Psoas muscle (tissue), 8 donors: ENCODE data around the gene SPSB2. TPM values are rescaled to one million over a fixed set of nuclear protein-coding genes. Genes with fewer than 3 reads are reported as not detected.

ENCODE experiments used
- ATAC-seq, 4 donors: fragments of 200-7000 bp; cut with Tn5 transposase; one replicate each; pipeline ENCODE4 v1.9.1; 2020; ENCODE audit warnings: moderate library complexity in 3 of 4, mild to moderate bottlenecking in 2 of 4
- DNase-seq, 2 donors: peaks; one replicate each; pipeline ENCODE4 v3.0.0-alpha.2; 2020
- H3K27ac ChIP-seq: fragments of 200-600 bp; one replicate; pipeline ENCODE4 v1.8.0; 2022
- H3K27me3 ChIP-seq, 3 donors: fragments of 200-600 bp in 1 of 3; one replicate each; pipeline versions ENCODE4 v1.6.1 to v1.8.0; 2013 to 2022; ENCODE audit warnings: low read length in 2 of 3, mild to moderate bottlenecking in 2 of 3, moderate library complexity in 1 of 3; ENCODE audit not compliant: insufficient read depth in 3 of 3
- H3K36me3 ChIP-seq, 2 donors: fragments of 200-600 bp in 1 of 2; one replicate each; pipeline versions ENCODE4 v1.6.1 to v1.8.0; 2013 to 2022; ENCODE audit warnings: low read depth in 1 of 2, mild to moderate bottlenecking in 1 of 2, moderate library complexity in 1 of 2; ENCODE audit not compliant: insufficient read depth in 1 of 2
- H3K4me1 ChIP-seq: fragments of 200-600 bp; one replicate; pipeline ENCODE4 v1.8.0; 2022
- H3K4me3 ChIP-seq: fragments of 200-600 bp; one replicate; pipeline ENCODE4 v1.8.0; 2022; ENCODE audit warnings: mild to moderate bottlenecking
- H3K9me3 ChIP-seq: fragments of 200-600 bp; one replicate; pipeline ENCODE4 v1.8.0; 2022
- CTCF ChIP-seq: fragments of 200-600 bp; IDR thresholded peaks from one replicate; pipeline ENCODE4 v1.8.0; 2022; ENCODE audit warnings: antibody characterized with exemption
- WGBS, 3 donors: extraction: QIAGEN DNeasy Blood & Tissue Kit; methylation state at CpG; one replicate each; pipeline versions ENCODE4 v1.1.6 to v1.1.7; 2013; 5-methylcytosine and 5-hydroxymethylcytosine counted together
- intact Hi-C, 2 donors: fragments of 100-400 bp; cut with DNase I; formaldehyde crosslinking; loops; one replicate each; pipeline versions ENCODE4 v1.11.0 to v1.14.2; 2022
- polyA plus RNA-seq, 3 donors: library from polyadenylated mRNA; stranded (reverse); fragments of 200-250 nt; gene quantifications; one replicate each; pipeline ENCODE4 v1.2.3, GENCODE V29; 2013
- total RNA-seq, 4 donors: library from RNA; stranded (reverse); fragmentation: NEBNext Ultra II Directional in 2 of 4; extraction: Animal tissue kit (Norgen Biotek cat#: 25700) in 2 of 4; gene quantifications; one replicate each; pipeline versions ENCODE4 v1.2.1 to v1.2.4, GENCODE V29; 2021 to 2023
- donor health status: healthy with polysubstance abuse.
- donor health status: DM: no; HTN: no; CAD: no; lungs with moderate emphysema.
- donor health status: Bipolar disorder and iron deficiency.
- donor health status: healthy.
- donor health status: DM: yes; HTN: yes; CAD: no.
- donor health status: DM: no; HTN: no; CAD: no.
- donor health status: DM: no; HTN: no; CAD: no.
- donor health status: DM: yes; HTN: yes; CAD: no.

Gene SPSB2
- total and polyA plus RNA-seq, 7 donors = 2.4 to 10.2 (median 4.3) TPM

- intact Hi-C loops = loop anchor here in 1 of 2 donors (5.0 to 10.0 kb wide), 2 partner anchors 69 to 246 kb away; no protein-coding TSS in a partner anchor
- Histone ChIP-seq H3K4me1 (peaks cover 35% of the 10 kb centered on the region), H3K27ac (peak overlapping the region; percentile 97), H3K36me3 (peaks cover 6 to 59% of the 10 kb centered on the region in 2 donors), H3K4me3 (peak overlapping the region; percentile 94), H3K27me3 (no peaks in the 10 kb centered on the region), H3K9me3 (no peaks in the 10 kb centered on the region)
- WGBS, 3 donors = 8 to 11% (median 9%) methylated on average over 22 of the region's 22 CpGs
- no peak for DNase-seq
- TF ChIP-seq CTCF = no peak
- ATAC-seq = peak in 3 of 4 donors; percentile 12 to 23 (median 13)
Measured at GRCh38 chr12:6868211-6869048, 4.7 kb downstream of the SPSB2 start.

- peak; percentile 87 to 94 for DNase-seq
- intact Hi-C loops = loop anchor here in 1 of 2 donors (5.0 to 10.0 kb wide), 2 partner anchors 70 to 247 kb away; no protein-coding TSS in a partner anchor
- TF ChIP-seq CTCF = no peak
- 0 to 1% (median 0%) methylated on average over 40 to 86 of the region's 86 CpGs for WGBS, 3 donors
- Histone ChIP-seq H3K4me3 (peak within 1 kb of the TSS; percentile 94), H3K36me3 (peaks cover 7 to 68% of the 10 kb centered on the region in 2 donors), H3K27me3 (no peaks in the 10 kb centered on the region), H3K4me1 (peaks cover 35% of the 10 kb centered on the region), H3K27ac (peak within 1 kb of the TSS; percentile 97), H3K9me3 (no peaks in the 10 kb centered on the region)
- peak; percentile 84 to 88 (median 86) for ATAC-seq
Measured at GRCh38 chr12:6867413-6868210, 5.5 kb downstream of the SPSB2 start, which contains the start of gene TPI1. TPI1 (plus strand) TSS chr12:6867531; CDS start chr12:6867567, 36 bp downstream.

GRCh38 chr12:6866920-6867412 is 6.1 kb downstream of the SPSB2 start:
- no peaks in the 10 kb centered on the region for H3K27me3 ChIP-seq
- 1 to 3% (median 2%) methylated on average over 27 to 33 of the region's 33 CpGs for WGBS, 3 donors
- intact Hi-C loops = loop anchor here in 1 of 2 donors (5.0 to 10.0 kb wide), 2 partner anchors 70 to 248 kb away; no protein-coding TSS in a partner anchor

More at GRCh38 chr12:6866920-6867412, 6.1 kb downstream of the SPSB2 start:
- Histone ChIP-seq H3K9me3 (no peaks in the 10 kb centered on the region), H3K4me3 (peak overlapping the region; percentile 94), H3K36me3 (peaks cover 7 to 74% of the 10 kb centered on the region in 2 donors), H3K4me1 (peaks cover 32% of the 10 kb centered on the region), H3K27ac (peak overlapping the region; percentile 97)
- peak; percentile 4 to 35 (median 12) for ATAC-seq
- DNase-seq = no peak
- no peak for TF ChIP-seq CTCF
